ENCODE results near the gene DMBX1. TPM values are rescaled to one million over a fixed set of nuclear protein-coding genes. Genes with fewer than 3 reads are reported as not detected.

The DMBX1 gene
- total RNA-seq, 1 donor from 2014 or later: 0.04 TPM

DNA sequence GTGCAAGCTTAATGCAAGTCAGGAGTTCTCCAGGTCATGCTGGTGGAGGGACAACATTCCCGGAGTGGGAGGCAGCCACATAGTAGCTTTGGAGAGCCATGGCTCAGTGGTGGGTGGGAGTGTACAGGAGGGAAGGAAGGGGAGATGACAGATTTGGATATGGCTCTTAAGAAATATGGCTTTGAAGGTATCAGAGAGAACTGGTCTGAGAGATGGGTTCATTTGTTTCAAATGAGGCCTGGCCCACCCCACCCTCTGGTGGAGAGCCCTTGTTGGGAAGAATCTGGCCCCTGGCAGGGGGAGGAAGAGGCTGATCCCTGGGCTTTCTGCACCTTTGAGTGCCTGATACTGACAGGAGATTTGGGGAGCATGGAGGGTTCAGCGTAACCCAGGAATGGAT lies 6.1 kb downstream of the DMBX1 start:
- Histone ChIP-seq H3K4me3 (ENCODE audit: low read depth, low read length) (no peak overlapping the region), H3K36me3 (ENCODE audit: control insufficient read depth, insufficient read depth, low read length) (no peaks in the 10 kb centered on the region), H3K27me3 (ENCODE audit: control insufficient read depth, insufficient read depth, low read length) (peaks cover 54% of the 10 kb centered on the region)
- no peak for DNase-seq (ENCODE audit: low read depth)
- TF ChIP-seq, protein P1, sequence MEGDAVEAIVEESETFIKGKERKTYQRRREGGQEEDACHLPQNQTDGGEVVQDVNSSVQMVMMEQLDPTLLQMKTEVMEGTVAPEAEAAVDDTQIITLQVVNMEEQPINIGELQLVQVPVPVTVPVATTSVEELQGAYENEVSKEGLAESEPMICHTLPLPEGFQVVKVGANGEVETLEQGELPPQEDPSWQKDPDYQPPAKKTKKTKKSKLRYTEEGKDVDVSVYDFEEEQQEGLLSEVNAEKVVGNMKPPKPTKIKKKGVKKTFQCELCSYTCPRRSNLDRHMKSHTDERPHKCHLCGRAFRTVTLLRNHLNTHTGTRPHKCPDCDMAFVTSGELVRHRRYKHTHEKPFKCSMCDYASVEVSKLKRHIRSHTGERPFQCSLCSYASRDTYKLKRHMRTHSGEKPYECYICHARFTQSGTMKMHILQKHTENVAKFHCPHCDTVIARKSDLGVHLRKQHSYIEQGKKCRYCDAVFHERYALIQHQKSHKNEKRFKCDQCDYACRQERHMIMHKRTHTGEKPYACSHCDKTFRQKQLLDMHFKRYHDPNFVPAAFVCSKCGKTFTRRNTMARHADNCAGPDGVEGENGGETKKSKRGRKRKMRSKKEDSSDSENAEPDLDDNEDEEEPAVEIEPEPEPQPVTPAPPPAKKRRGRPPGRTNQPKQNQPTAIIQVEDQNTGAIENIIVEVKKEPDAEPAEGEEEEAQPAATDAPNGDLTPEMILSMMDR (IDR thresholded peaks at IDR 0.05; ENCODE audit: insufficient read depth, low read length, poor library complexity, severe bottlenecking): no peak

DNA sequence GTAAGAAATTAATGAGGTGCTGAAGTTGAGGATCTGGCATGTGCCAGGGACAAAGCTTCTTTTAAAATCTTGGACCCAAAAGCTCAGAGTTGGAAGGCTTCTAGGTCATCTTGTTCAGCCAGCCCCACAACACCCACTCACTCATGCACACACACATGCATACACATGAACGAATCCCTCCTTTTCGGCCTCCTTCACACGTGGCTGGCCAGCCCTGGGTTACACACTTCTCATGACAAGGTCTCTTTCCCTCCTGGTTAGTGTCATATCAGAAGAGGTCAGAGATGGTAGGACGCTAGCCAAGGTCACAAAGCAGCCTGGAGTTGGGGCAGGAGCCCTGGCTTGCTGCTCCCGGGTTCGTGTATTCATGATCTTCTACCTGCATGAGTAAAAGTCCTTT lies 6.9 kb downstream of the DMBX1 start:
- TF ChIP-seq, protein P1 (IDR thresholded peaks at IDR 0.05; ENCODE audit: insufficient read depth, low read length, poor library complexity, severe bottlenecking): no peak
- Histone ChIP-seq H3K27me3 (ENCODE audit: control insufficient read depth, insufficient read depth, low read length) (peaks cover 47% of the 10 kb centered on the region), H3K36me3 (ENCODE audit: control insufficient read depth, insufficient read depth, low read length) (no peaks in the 10 kb centered on the region), H3K4me3 (ENCODE audit: low read depth, low read length) (no peak overlapping the region)
- DNase-seq (ENCODE audit: low read depth): no peak

DNA sequence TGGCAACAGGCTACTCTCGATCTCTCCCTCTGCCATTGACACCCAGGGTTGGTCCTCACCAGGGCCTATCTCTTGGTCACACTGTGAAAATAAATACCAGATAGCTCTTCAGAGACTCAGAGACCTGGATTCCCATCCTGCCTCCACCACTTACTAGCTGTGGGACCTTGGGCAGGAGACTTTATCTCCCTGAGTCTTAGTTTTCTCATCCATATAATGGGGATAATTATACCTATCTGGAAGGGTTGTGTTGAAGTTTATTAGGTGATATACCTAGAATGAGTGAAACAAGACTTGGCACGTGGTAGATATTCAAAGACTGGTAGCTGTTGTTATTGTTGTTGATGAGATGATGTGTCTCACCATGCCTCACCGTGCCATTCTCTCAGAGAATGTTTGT lies 7.4 kb downstream of the DMBX1 start:
- H3K36me3 ChIP-seq (ENCODE audit: control insufficient read depth, insufficient read depth, low read length): no peaks in the 10 kb centered on the region
- no peak overlapping the region for H3K4me3 ChIP-seq (ENCODE audit: low read depth, low read length)
- peaks cover 43% of the 10 kb centered on the region for H3K27me3 ChIP-seq (ENCODE audit: control insufficient read depth, insufficient read depth, low read length)
- DNase-seq (ENCODE audit: low read depth): no peak
- TF ChIP-seq, protein P1 (IDR thresholded peaks at IDR 0.05; ENCODE audit: insufficient read depth, low read length, poor library complexity, severe bottlenecking): no peak

DNA sequence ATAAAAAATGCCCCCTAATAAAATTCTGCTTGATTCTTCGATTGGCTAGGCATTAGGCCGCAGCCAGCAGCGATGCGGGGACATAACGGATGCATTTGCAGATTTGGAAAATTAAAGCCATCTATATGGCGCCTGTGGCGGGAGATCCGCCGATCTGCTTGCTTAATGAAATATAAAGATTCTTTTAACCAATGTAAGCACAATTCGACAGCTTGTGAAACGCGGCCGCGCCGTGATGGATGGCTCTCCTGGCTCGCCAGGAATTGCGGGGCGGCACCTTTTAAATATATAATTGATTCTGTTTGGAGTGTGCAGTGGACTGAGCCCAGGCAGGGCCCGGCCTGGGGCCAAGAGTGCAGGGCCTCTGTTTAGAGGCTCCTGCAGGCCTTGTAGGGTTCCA lies 8.0 kb downstream of the DMBX1 start:
- TF ChIP-seq, protein P1 (IDR thresholded peaks at IDR 0.05; ENCODE audit: insufficient read depth, low read length, poor library complexity, severe bottlenecking): no peak
- Histone ChIP-seq H3K36me3 (ENCODE audit: control insufficient read depth, insufficient read depth, low read length) (no peaks in the 10 kb centered on the region), H3K4me3 (ENCODE audit: low read depth, low read length) (no peak overlapping the region), H3K27me3 (ENCODE audit: control insufficient read depth, insufficient read depth, low read length) (peaks cover 40% of the 10 kb centered on the region)
- DNase-seq (ENCODE audit: low read depth): no peak

DNA sequence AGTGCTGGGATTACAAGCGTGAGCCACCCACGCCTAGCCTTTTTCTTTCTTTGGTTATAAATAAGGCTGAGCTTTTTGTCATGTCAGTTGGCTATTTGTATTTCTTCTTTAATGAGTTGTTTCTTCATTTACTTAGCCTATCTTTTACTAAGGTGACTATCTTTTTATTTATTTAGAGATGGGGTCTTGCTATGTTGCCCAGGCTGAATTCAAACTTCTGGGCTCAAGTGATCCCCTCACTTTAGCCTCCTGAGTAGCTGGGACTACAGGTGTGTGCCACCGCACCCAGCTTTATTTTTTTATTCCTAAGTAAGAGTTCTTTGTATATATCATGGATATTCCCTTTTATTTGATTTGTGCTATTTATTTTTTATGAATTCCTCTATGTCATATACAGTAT lies 11.9 kb downstream of the DMBX1 start:
- Histone ChIP-seq H3K27me3 (ENCODE audit: control insufficient read depth, insufficient read depth, low read length) (peaks cover 15% of the 10 kb centered on the region), H3K36me3 (ENCODE audit: control insufficient read depth, insufficient read depth, low read length) (no peaks in the 10 kb centered on the region), H3K4me3 (ENCODE audit: low read depth, low read length) (no peak overlapping the region)
- TF ChIP-seq, protein P1 (IDR thresholded peaks at IDR 0.05; ENCODE audit: insufficient read depth, low read length, poor library complexity, severe bottlenecking): no peak
- no peak for DNase-seq (ENCODE audit: low read depth)

DNA sequence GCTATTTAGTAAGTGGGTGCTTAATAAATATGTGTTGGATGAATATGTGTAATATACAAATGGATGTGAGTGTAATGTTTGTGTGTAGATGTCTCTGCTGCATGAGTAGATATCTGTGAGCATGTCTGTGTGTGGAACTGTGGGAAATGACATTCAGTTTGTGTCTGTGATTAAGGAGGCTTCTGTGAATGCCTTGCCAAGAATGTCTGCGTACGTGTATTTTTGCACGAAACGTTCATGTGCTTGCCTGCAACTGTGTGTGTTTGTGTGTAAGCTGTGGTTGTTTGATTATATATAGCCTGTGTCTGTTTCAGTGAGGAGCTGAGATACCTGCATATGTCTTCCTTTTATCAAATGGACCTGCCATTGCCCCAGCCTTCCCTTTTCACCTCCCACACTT lies 13.8 kb downstream of the DMBX1 start:
- Histone ChIP-seq H3K27me3 (ENCODE audit: control insufficient read depth, insufficient read depth, low read length) (peaks cover 12% of the 10 kb centered on the region), H3K36me3 (ENCODE audit: control insufficient read depth, insufficient read depth, low read length) (no peaks in the 10 kb centered on the region), H3K4me3 (ENCODE audit: low read depth, low read length) (no peak overlapping the region)
- DNase-seq (ENCODE audit: low read depth): no peak
- TF ChIP-seq, protein P1 (IDR thresholded peaks at IDR 0.05; ENCODE audit: insufficient read depth, low read length, poor library complexity, severe bottlenecking): no peak

All from kidney epithelial cell (primary cell).